ENCODE data around the gene CFDP1. TPM values are rescaled to one million over a fixed set of nuclear protein-coding genes. Genes with fewer than 3 reads are reported as not detected.

CFDP1 gene
- total and polyA plus RNA-seq, 2 of the 13 experiments (the other 11 are each of a cell fraction or from before 2014, with no cell fraction given): 78.6 to 153 TPM

DNA sequence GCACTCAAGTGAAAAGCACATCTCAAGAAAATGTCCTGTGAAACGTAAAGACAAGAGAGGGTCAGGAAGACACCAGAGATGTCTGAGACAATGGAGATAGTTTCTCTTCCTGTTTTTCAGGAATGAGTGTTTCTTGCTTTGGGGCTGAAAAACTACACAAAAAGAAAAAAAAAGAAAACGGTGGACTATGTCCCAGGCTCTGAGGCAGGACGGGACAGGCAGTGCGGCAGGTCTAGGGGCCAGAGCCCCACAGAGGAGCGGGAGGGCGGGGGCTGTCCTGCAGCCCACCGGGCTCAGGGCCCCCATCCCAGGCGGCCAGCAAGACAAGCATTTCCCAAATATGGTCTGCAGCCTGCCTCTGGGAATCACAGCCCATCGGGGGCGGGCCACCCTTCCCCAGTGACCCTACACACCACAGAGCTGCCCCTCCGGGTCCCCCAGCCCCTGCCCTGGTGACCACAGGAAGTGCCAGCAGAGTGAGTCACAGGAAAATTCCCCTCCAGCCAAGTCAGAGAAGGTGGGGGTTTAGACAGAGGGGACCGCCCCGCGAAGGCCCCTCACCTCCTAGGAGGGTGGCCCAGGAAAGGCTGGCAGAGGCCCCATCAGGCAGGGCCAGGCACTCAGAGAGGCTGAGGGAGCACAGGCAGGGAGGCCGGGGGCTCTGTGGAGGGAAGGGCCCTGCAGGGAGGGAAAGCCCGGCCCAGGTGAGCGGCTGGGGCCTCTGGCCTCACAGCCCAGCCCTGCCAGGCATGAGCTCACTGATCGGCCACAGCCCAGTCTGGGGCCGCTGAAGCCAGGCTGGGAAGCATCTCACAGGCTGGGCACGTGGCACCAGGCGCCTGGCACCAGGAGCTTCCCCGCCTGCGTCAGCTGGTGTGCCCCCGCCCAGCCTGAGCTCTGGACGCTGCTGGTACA, 188.2 kb downstream of the CFDP1 start (continued):
- TF ChIP-seq, protein P1, sequence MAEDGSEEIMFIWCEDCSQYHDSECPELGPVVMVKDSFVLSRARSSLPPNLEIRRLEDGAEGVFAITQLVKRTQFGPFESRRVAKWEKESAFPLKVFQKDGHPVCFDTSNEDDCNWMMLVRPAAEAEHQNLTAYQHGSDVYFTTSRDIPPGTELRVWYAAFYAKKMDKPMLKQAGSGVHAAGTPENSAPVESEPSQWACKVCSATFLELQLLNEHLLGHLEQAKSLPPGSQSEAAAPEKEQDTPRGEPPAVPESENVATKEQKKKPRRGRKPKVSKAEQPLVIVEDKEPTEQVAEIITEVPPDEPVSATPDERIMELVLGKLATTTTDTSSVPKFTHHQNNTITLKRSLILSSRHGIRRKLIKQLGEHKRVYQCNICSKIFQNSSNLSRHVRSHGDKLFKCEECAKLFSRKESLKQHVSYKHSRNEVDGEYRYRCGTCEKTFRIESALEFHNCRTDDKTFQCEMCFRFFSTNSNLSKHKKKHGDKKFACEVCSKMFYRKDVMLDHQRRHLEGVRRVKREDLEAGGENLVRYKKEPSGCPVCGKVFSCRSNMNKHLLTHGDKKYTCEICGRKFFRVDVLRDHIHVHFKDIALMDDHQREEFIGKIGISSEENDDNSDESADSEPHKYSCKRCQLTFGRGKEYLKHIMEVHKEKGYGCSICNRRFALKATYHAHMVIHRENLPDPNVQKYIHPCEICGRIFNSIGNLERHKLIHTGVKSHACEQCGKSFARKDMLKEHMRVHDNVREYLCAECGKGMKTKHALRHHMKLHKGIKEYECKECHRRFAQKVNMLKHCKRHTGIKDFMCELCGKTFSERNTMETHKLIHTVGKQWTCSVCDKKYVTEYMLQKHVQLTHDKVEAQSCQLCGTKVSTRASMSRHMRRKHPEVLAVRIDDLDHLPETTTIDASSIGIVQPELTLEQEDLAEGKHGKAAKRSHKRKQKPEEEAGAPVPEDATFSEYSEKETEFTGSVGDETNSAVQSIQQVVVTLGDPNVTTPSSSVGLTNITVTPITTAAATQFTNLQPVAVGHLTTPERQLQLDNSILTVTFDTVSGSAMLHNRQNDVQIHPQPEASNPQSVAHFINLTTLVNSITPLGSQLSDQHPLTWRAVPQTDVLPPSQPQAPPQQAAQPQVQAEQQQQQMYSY (CRISPR knock-in tag; IDR thresholded peaks at IDR 0.05): 0 out of 2 replicates have a peak, but pooled peaks have one; percentile 11
- TF ChIP-seq IRX3 (CRISPR knock-in tag; IDR thresholded peaks at IDR 0.05; ENCODE audit: borderline replicate concordance, low read depth) (0 out of 2 replicates have a peak, but pooled peaks have one; percentile 19), ADNP (CRISPR knock-in tag; IDR thresholded peaks at IDR 0.05) (no peak), ZZZ3 (CRISPR knock-in tag; IDR thresholded peaks at IDR 0.05; ENCODE audit: borderline replicate concordance) (peak; percentile 56; the same call in 1 of the 2 replicates), ZNF563 (CRISPR knock-in tag; IDR thresholded peaks at IDR 0.05) (0 out of 2 replicates have a peak, but pooled peaks have one; percentile 46), ZKSCAN5 (CRISPR knock-in tag; IDR thresholded peaks at IDR 0.05) (peak; percentile 91), FOXJ3 (CRISPR knock-in tag; IDR thresholded peaks at IDR 0.05; ENCODE audit: borderline replicate concordance) (peak; percentile 76; the same call in 1 of the 2 replicates), YY1 (IDR thresholded peaks at IDR 0.05; ENCODE audit: insufficient read depth, insufficient replicate concordance, low read depth, low read length) (peak; percentile 65), RAD51 (IDR thresholded peaks at IDR 0.05; ENCODE audit: borderline replicate concordance) (no peak)
- TF ChIP-seq, protein P2, sequence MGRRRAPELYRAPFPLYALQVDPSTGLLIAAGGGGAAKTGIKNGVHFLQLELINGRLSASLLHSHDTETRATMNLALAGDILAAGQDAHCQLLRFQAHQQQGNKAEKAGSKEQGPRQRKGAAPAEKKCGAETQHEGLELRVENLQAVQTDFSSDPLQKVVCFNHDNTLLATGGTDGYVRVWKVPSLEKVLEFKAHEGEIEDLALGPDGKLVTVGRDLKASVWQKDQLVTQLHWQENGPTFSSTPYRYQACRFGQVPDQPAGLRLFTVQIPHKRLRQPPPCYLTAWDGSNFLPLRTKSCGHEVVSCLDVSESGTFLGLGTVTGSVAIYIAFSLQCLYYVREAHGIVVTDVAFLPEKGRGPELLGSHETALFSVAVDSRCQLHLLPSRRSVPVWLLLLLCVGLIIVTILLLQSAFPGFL (CRISPR knock-in tag; IDR thresholded peaks at IDR 0.05): no peak
- TF ChIP-seq, protein P3, sequence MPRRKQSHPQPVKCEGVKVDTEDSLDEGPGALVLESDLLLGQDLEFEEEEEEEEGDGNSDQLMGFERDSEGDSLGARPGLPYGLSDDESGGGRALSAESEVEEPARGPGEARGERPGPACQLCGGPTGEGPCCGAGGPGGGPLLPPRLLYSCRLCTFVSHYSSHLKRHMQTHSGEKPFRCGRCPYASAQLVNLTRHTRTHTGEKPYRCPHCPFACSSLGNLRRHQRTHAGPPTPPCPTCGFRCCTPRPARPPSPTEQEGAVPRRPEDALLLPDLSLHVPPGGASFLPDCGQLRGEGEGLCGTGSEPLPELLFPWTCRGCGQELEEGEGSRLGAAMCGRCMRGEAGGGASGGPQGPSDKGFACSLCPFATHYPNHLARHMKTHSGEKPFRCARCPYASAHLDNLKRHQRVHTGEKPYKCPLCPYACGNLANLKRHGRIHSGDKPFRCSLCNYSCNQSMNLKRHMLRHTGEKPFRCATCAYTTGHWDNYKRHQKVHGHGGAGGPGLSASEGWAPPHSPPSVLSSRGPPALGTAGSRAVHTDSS (CRISPR knock-in tag; conservative IDR thresholded peaks at IDR 0.05): 0 out of 2 replicates have a peak, but pooled peaks have one; percentile 62
- TF ChIP-seq, protein P4, sequence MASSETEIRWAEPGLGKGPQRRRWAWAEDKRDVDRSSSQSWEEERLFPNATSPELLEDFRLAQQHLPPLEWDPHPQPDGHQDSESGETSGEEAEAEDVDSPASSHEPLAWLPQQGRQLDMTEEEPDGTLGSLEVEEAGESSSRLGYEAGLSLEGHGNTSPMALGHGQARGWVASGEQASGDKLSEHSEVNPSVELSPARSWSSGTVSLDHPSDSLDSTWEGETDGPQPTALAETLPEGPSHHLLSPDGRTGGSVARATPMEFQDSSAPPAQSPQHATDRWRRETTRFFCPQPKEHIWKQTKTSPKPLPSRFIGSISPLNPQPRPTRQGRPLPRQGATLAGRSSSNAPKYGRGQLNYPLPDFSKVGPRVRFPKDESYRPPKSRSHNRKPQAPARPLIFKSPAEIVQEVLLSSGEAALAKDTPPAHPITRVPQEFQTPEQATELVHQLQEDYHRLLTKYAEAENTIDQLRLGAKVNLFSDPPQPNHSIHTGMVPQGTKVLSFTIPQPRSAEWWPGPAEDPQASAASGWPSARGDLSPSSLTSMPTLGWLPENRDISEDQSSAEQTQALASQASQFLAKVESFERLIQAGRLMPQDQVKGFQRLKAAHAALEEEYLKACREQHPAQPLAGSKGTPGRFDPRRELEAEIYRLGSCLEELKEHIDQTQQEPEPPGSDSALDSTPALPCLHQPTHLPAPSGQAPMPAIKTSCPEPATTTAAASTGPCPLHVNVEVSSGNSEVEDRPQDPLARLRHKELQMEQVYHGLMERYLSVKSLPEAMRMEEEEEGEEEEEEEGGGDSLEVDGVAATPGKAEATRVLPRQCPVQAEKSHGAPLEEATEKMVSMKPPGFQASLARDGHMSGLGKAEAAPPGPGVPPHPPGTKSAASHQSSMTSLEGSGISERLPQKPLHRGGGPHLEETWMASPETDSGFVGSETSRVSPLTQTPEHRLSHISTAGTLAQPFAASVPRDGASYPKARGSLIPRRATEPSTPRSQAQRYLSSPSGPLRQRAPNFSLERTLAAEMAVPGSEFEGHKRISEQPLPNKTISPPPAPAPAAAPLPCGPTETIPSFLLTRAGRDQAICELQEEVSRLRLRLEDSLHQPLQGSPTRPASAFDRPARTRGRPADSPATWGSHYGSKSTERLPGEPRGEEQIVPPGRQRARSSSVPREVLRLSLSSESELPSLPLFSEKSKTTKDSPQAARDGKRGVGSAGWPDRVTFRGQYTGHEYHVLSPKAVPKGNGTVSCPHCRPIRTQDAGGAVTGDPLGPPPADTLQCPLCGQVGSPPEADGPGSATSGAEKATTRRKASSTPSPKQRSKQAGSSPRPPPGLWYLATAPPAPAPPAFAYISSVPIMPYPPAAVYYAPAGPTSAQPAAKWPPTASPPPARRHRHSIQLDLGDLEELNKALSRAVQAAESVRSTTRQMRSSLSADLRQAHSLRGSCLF (CRISPR knock-in tag; IDR thresholded peaks at IDR 0.05; ENCODE audit: borderline replicate concordance): no peak; the same call in 1 of the 2 replicates
- TF ChIP-seq, protein P5, sequence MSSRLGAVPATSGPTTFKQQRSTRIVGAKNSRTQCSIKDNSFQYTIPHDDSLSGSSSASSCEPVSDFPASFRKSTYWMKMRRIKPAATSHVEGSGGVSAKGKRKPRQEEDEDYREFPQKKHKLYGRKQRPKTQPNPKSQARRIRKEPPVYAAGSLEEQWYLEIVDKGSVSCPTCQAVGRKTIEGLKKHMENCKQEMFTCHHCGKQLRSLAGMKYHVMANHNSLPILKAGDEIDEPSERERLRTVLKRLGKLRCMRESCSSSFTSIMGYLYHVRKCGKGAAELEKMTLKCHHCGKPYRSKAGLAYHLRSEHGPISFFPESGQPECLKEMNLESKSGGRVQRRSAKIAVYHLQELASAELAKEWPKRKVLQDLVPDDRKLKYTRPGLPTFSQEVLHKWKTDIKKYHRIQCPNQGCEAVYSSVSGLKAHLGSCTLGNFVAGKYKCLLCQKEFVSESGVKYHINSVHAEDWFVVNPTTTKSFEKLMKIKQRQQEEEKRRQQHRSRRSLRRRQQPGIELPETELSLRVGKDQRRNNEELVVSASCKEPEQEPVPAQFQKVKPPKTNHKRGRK (CRISPR knock-in tag; IDR thresholded peaks at IDR 0.05): 0 out of 2 replicates have a peak, but pooled peaks have one; percentile 81

Data from HepG2 (cell line).